ENCODE data around the gene PLCB2.

DNA sequence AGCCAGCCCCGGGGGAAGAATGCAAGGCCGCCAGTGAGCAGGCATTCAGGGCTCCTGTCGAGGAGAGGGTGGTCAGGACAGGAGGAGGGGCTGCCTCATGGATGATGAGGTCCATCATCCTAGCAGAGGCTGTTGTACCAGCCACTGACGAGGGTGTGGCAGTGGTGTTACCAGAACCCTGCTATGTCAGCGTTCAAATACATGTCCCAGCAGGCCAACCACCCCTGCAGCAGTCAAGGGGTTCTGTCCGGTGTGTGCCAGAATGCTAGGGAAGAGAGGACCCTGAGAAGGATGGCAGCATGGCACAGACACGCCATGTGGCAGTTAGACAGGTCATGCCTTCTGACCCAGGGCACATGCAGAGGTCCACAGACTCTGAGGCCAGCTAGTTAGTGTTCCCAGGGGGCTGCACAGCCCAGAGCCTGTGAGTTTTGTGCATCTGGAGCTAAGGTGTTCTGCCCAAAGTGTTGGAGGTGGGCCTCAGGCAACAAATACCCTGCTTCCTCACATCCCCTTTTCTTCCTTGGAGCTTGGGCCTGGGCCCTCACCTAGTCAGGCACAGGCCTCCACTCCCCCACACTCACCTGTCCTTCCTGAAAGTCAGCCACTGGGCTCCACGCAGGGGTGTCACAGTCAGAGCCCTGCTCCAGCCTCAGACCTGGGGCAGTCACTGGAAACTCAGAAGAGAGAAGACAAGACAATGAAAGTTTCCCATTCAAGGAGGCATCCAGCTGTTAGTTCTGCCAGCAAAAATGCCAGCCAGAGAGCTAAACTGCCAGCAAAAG lies 61.0 kb downstream of the PLCB2 start:
- TF ChIP-seq, protein P1, sequence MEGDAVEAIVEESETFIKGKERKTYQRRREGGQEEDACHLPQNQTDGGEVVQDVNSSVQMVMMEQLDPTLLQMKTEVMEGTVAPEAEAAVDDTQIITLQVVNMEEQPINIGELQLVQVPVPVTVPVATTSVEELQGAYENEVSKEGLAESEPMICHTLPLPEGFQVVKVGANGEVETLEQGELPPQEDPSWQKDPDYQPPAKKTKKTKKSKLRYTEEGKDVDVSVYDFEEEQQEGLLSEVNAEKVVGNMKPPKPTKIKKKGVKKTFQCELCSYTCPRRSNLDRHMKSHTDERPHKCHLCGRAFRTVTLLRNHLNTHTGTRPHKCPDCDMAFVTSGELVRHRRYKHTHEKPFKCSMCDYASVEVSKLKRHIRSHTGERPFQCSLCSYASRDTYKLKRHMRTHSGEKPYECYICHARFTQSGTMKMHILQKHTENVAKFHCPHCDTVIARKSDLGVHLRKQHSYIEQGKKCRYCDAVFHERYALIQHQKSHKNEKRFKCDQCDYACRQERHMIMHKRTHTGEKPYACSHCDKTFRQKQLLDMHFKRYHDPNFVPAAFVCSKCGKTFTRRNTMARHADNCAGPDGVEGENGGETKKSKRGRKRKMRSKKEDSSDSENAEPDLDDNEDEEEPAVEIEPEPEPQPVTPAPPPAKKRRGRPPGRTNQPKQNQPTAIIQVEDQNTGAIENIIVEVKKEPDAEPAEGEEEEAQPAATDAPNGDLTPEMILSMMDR (conservative IDR thresholded peaks at IDR 0.05) = no peak
- no peak for TF ChIP-seq EZH2 (IDR thresholded peaks at IDR 0.05; ENCODE audit: low read depth)
